Measurements from ENCODE around the gene SLC25A21. TPM values are rescaled to one million over a fixed set of nuclear protein-coding genes. Genes with fewer than 3 reads are reported as not detected.

SLC25A21 gene
- total RNA-seq, 1 donor from 2014 or later, result 6.4 TPM

- H3K4me1 Mint-ChIP-seq, result peaks cover 9% of the 10 kb centered on the region
- no peak overlapping the region for H3K9ac ChIP-seq
- peaks cover 3% of the 10 kb centered on the region for H3K27me3 Mint-ChIP-seq (ENCODE audit: insufficient read depth, low read depth)
- no peaks in the 10 kb centered on the region for H3K4me1 ChIP-seq
- no peak overlapping the region for H3K27ac Mint-ChIP-seq
- H3K27ac ChIP-seq, result no peak overlapping the region
- H4K20me1 ChIP-seq (ENCODE audit: low read depth), result no peaks in the 10 kb centered on the region
- H3K9me3 ChIP-seq (ENCODE audit: low read depth), result peaks cover 14% of the 10 kb centered on the region
- H3F3A ChIP-seq (ENCODE audit: low read depth), result peaks cover 13% of the 10 kb centered on the region
- no peaks in the 10 kb centered on the region for H3K36me3 ChIP-seq
- H3K9me3 Mint-ChIP-seq, result peaks cover 33% of the 10 kb centered on the region
- DNase-seq (ENCODE audit: low spot score), result no peak
- H3K36me3 Mint-ChIP-seq, result peaks cover 17% of the 10 kb centered on the region
- H3K4me3 ChIP-seq, result no peak overlapping the region
- H3K4me2 ChIP-seq, result no peak overlapping the region
- H2AFZ ChIP-seq (replicated peaks), result no peak overlapping the region
- H3K79me2 ChIP-seq (ENCODE audit: low read depth), result peaks cover 44% of the 10 kb centered on the region
- no peak for TF ChIP-seq EZH2phosphoT487 (IDR thresholded peaks at IDR 0.05)
- TF ChIP-seq CTCF (IDR thresholded peaks at IDR 0.05), result no peak
- no peak for TF ChIP-seq EZH2 (IDR thresholded peaks at IDR 0.05)
- H3K27me3 ChIP-seq, result no peaks in the 10 kb centered on the region
- H3K4me3 Mint-ChIP-seq, result no peak overlapping the region
These were observed 30.4 kb upstream of the SLC25A21 start for GRCh38 chr14:37202812-37203211.

GRCh38 chr14:37202265-37202664 is 29.9 kb upstream of the SLC25A21 start:
- Histone ChIP-seq H4K20me1 (ENCODE audit: low read depth) (no peaks in the 10 kb centered on the region), H3K4me1 (no peaks in the 10 kb centered on the region), H3K4me3 (no peak overlapping the region), H3K79me2 (ENCODE audit: low read depth) (peaks cover 39% of the 10 kb centered on the region), H3K36me3 (no peaks in the 10 kb centered on the region), H3K27me3 (no peaks in the 10 kb centered on the region), H3F3A (ENCODE audit: low read depth) (peaks cover 19% of the 10 kb centered on the region), H2AFZ (replicated peaks) (no peak overlapping the region), H3K9me3 (ENCODE audit: low read depth) (peaks cover 14% of the 10 kb centered on the region), H3K9ac (no peak overlapping the region), H3K27ac (no peak overlapping the region), H3K4me2 (no peak overlapping the region)
- Mint-ChIP-seq H3K4me1 (peaks cover 12% of the 10 kb centered on the region), H3K27me3 (ENCODE audit: insufficient read depth, low read depth) (peaks cover 3% of the 10 kb centered on the region), H3K36me3 (peaks cover 17% of the 10 kb centered on the region), H3K9me3 (peaks cover 32% of the 10 kb centered on the region), H3K4me3 (no peak overlapping the region), H3K27ac (no peak overlapping the region)
- DNase-seq (ENCODE audit: low spot score), result no peak
- no peak for TF ChIP-seq EZH2phosphoT487 (IDR thresholded peaks at IDR 0.05)
- no peak for TF ChIP-seq CTCF (IDR thresholded peaks at IDR 0.05)
- TF ChIP-seq EZH2 (IDR thresholded peaks at IDR 0.05), result no peak

GRCh38 chr14:37201724-37202123 is 29.3 kb upstream of the SLC25A21 start:
- Mint-ChIP-seq H3K27ac (no peak overlapping the region), H3K9me3 (peaks cover 28% of the 10 kb centered on the region), H3K27me3 (ENCODE audit: insufficient read depth, low read depth) (peaks cover 3% of the 10 kb centered on the region), H3K36me3 (peaks cover 13% of the 10 kb centered on the region), H3K4me3 (no peak overlapping the region), H3K4me1 (peaks cover 15% of the 10 kb centered on the region)
- H3K4me2 ChIP-seq, result no peak overlapping the region
- peaks cover 33% of the 10 kb centered on the region for H3K79me2 ChIP-seq (ENCODE audit: low read depth)
- H2AFZ ChIP-seq (replicated peaks), result no peak overlapping the region
- no peak overlapping the region for H3K4me3 ChIP-seq
- H3K27me3 ChIP-seq, result no peaks in the 10 kb centered on the region
- no peaks in the 10 kb centered on the region for H4K20me1 ChIP-seq (ENCODE audit: low read depth)
- no peak for DNase-seq (ENCODE audit: low spot score)
- peaks cover 4% of the 10 kb centered on the region for H3K4me1 ChIP-seq
- peaks cover 24% of the 10 kb centered on the region for H3F3A ChIP-seq (ENCODE audit: low read depth)
- no peaks in the 10 kb centered on the region for H3K36me3 ChIP-seq
- H3K9ac ChIP-seq, result no peak overlapping the region
- peaks cover 10% of the 10 kb centered on the region for H3K9me3 ChIP-seq (ENCODE audit: low read depth)
- no peak overlapping the region for H3K27ac ChIP-seq
- TF ChIP-seq EZH2phosphoT487 (IDR thresholded peaks at IDR 0.05) (no peak), CTCF (IDR thresholded peaks at IDR 0.05) (no peak)
